Measurements from ENCODE around the gene HACD2. TPM values are rescaled to one million over a fixed set of nuclear protein-coding genes. Genes with fewer than 3 reads are reported as not detected.

HACD2 gene
- total and polyA plus RNA-seq, 2 donors from 2014 or later: 13.1 to 25.4 TPM

DNA sequence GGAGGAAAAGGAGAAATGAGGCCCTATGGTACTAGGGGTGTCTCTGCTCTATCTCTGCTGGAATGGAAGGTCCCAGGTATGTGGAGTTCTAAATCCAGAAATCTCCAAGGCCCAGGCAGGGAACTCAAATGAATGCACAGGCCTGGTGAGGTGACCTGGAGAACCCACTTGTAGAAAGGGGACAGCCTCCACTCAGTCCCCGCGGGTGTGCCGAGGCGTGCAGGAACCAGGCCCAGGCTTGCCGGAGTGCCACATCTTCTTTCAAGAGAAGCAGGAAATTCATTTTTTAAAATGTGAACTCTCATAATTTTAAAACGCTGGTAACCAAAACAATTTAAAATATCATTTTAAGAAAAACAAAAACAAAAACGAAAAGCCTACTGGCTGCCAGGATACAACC, 103.8 kb downstream of the HACD2 start:
- Histone ChIP-seq H3K4me1 (ENCODE audit: control insufficient read depth in 2 of 3, insufficient read depth in 2 of 3, low read depth in 1 of 3, low read length in 3 of 3) (peaks cover 0 to 3% (median 0%) of the 10 kb centered on the region in 3 donors), H3K9ac (ENCODE audit: low read length in 3 of 3) (no peak overlapping the region), H3K4me3 (ENCODE audit: low read length in 3 of 3) (no peak overlapping the region), H3K9me3 (ENCODE audit: control insufficient read depth in 2 of 3, insufficient read depth in 1 of 3, low read length in 3 of 3) (no peaks in the 10 kb centered on the region), H3K27ac (ENCODE audit: low read depth in 2 of 2, low read length in 2 of 2) (no peak overlapping the region), H3K36me3 (ENCODE audit: control insufficient read depth in 2 of 3, insufficient read depth in 3 of 3, low read length in 3 of 3) (no peaks in the 10 kb centered on the region), H3K27me3 (ENCODE audit: control insufficient read depth, insufficient read depth, low read length) (no peaks in the 10 kb centered on the region)
- DNase-seq: no peak
- intact Hi-C loops (cut with DNase I): no loop called here
- no peak for FAIRE-seq
- TF ChIP-seq CTCF (IDR thresholded peaks at IDR 0.05; ENCODE audit: borderline replicate concordance, extremely low read depth, insufficient read depth): no peak

- Histone ChIP-seq H3K27me3 (ENCODE audit: control insufficient read depth, insufficient read depth, low read length) (no peaks in the 10 kb centered on the region), H3K9ac (ENCODE audit: low read length in 3 of 3) (no peak overlapping the region), H3K4me3 (ENCODE audit: low read length in 3 of 3) (no peak overlapping the region), H3K27ac (ENCODE audit: low read depth in 2 of 2, low read length in 2 of 2) (no peak overlapping the region), H3K4me1 (ENCODE audit: control insufficient read depth in 2 of 3, insufficient read depth in 2 of 3, low read depth in 1 of 3, low read length in 3 of 3) (peaks cover 0 to 3% (median 0%) of the 10 kb centered on the region in 3 donors), H3K9me3 (ENCODE audit: control insufficient read depth in 2 of 3, insufficient read depth in 1 of 3, low read length in 3 of 3) (no peaks in the 10 kb centered on the region), H3K36me3 (ENCODE audit: control insufficient read depth in 2 of 3, insufficient read depth in 3 of 3, low read length in 3 of 3) (no peaks in the 10 kb centered on the region)
- FAIRE-seq (no peak), DNase-seq (no peak)
- no peak for TF ChIP-seq CTCF (IDR thresholded peaks at IDR 0.05; ENCODE audit: borderline replicate concordance, extremely low read depth, insufficient read depth)
- intact Hi-C loops (cut with DNase I): no loop called here
These were observed 104.4 kb downstream of the HACD2 start for GRCh38 chr3:123480428-123480827.

- Histone ChIP-seq H3K27ac (ENCODE audit: low read depth in 2 of 2, low read length in 2 of 2) (no peak overlapping the region), H3K4me1 (ENCODE audit: control insufficient read depth in 2 of 3, insufficient read depth in 2 of 3, low read depth in 1 of 3, low read length in 3 of 3) (peaks cover 0 to 3% (median 0%) of the 10 kb centered on the region in 3 donors), H3K9me3 (ENCODE audit: control insufficient read depth in 2 of 3, insufficient read depth in 1 of 3, low read length in 3 of 3) (no peaks in the 10 kb centered on the region), H3K27me3 (ENCODE audit: control insufficient read depth, insufficient read depth, low read length) (no peaks in the 10 kb centered on the region), H3K36me3 (ENCODE audit: control insufficient read depth in 2 of 3, insufficient read depth in 3 of 3, low read length in 3 of 3) (no peaks in the 10 kb centered on the region), H3K9ac (ENCODE audit: low read length in 3 of 3) (no peak overlapping the region), H3K4me3 (ENCODE audit: low read length in 3 of 3) (no peak overlapping the region)
- no peak for TF ChIP-seq CTCF (IDR thresholded peaks at IDR 0.05; ENCODE audit: borderline replicate concordance, extremely low read depth, insufficient read depth)
- intact Hi-C loops (cut with DNase I): no loop called here
- FAIRE-seq (no peak), DNase-seq (no peak)
These were observed 105.0 kb downstream of the HACD2 start for GRCh38 chr3:123479891-123480290.

DNA sequence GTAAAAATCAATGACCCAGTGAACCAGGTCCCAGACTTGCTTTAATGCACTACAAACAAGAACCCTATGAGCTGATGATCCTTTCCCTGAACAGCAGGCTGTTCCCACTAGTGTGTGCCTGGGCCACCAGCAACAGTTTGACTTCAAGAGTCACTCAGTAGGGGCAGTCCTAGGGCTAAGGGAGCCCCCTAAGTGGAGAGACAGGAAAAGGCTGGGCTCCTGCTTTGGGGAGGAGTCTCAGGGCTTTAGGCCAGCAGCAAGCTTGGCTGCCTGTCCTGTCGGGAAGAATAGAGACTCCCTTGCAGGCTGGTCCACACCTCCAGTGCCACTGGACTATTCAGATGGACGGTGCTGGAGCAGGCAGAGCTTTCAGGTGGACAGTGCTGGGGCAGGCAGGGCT, 106.5 kb downstream of the HACD2 start:
- Histone ChIP-seq H3K27me3 (ENCODE audit: control insufficient read depth, insufficient read depth, low read length) (no peaks in the 10 kb centered on the region), H3K4me3 (ENCODE audit: low read length in 3 of 3) (no peak overlapping the region), H3K9me3 (ENCODE audit: control insufficient read depth in 2 of 3, insufficient read depth in 1 of 3, low read length in 3 of 3) (no peaks in the 10 kb centered on the region), H3K4me1 (ENCODE audit: control insufficient read depth in 2 of 3, insufficient read depth in 2 of 3, low read depth in 1 of 3, low read length in 3 of 3) (peaks cover 0 to 3% (median 0%) of the 10 kb centered on the region in 3 donors), H3K9ac (ENCODE audit: low read length in 3 of 3) (no peak overlapping the region), H3K36me3 (ENCODE audit: control insufficient read depth in 2 of 3, insufficient read depth in 3 of 3, low read length in 3 of 3) (no peaks in the 10 kb centered on the region), H3K27ac (ENCODE audit: low read depth in 2 of 2, low read length in 2 of 2) (no peak overlapping the region)
- intact Hi-C loops (cut with DNase I): no loop called here
- FAIRE-seq (no peak), DNase-seq (no peak)
- TF ChIP-seq CTCF (IDR thresholded peaks at IDR 0.05; ENCODE audit: borderline replicate concordance, extremely low read depth, insufficient read depth): no peak

Measured in kidney (tissue), 14 donors.